Measurements from ENCODE around the gene CEP112. TPM values are rescaled to one million over a fixed set of nuclear protein-coding genes. Genes with fewer than 3 reads are reported as not detected.

Gene CEP112
- total and polyA plus RNA-seq, 2 of the 13 experiments (the other 11 are each of a cell fraction or from before 2014, with no cell fraction given), result 1.2 to 3.4 TPM

DNA sequence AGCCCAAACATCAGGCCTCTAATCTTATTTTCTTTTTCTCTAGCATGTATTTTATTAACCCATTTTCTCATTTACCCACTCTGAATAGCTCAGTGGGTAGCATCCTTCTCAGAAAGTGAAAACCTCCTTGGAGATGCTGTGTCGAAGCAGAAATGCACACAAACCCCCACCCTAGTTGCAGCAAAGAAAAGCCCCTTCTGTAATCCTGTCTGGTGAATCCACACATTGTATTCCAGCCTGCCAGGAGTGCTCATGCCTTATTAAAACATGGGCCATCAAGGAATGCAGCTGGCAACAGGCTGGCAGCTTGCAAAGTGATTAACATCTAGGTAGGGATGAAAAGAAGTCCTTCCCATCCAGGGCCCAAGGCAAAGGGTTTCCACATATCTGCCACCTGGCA, 590.8 kb downstream of the CEP112 start:
- TF ChIP-seq ZNF674 (CRISPR knock-in tag; IDR thresholded peaks at IDR 0.05; ENCODE audit: low read depth) (no peak), MZF1 (CRISPR knock-in tag; IDR thresholded peaks at IDR 0.05; ENCODE audit: borderline replicate concordance) (no peak), MXD4 (CRISPR knock-in tag; IDR thresholded peaks at IDR 0.05) (no peak), ZNF468 (CRISPR knock-in tag; IDR thresholded peaks at IDR 0.05) (no peak), ZNF776 (CRISPR knock-in tag; IDR thresholded peaks at IDR 0.05) (no peak), ZNF331 (CRISPR knock-in tag; IDR thresholded peaks at IDR 0.05) (no peak), NFE2L1 (CRISPR knock-in tag; IDR thresholded peaks at IDR 0.05; ENCODE audit: borderline replicate concordance) (no peak), ZNF136 (CRISPR knock-in tag; IDR thresholded peaks at IDR 0.05; ENCODE audit: low read depth) (no peak), RFX1 (IDR thresholded peaks at IDR 0.05) (no peak), SAFB2 (CRISPR knock-in tag; IDR thresholded peaks at IDR 0.05; ENCODE audit: borderline replicate concordance, low read depth) (no peak), ZNF335 (CRISPR knock-in tag; IDR thresholded peaks at IDR 0.05) (no peak), ZNF775 (CRISPR knock-in tag; IDR thresholded peaks at IDR 0.05; ENCODE audit: borderline replicate concordance) (no peak)
- TF ChIP-seq, protein P1, sequence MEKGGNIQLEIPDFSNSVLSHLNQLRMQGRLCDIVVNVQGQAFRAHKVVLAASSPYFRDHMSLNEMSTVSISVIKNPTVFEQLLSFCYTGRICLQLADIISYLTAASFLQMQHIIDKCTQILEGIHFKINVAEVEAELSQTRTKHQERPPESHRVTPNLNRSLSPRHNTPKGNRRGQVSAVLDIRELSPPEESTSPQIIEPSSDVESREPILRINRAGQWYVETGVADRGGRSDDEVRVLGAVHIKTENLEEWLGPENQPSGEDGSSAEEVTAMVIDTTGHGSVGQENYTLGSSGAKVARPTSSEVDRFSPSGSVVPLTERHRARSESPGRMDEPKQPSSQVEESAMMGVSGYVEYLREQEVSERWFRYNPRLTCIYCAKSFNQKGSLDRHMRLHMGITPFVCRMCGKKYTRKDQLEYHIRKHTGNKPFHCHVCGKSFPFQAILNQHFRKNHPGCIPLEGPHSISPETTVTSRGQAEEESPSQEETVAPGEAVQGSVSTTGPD (CRISPR knock-in tag; IDR thresholded peaks at IDR 0.05), result no peak
- TF ChIP-seq, protein P2, sequence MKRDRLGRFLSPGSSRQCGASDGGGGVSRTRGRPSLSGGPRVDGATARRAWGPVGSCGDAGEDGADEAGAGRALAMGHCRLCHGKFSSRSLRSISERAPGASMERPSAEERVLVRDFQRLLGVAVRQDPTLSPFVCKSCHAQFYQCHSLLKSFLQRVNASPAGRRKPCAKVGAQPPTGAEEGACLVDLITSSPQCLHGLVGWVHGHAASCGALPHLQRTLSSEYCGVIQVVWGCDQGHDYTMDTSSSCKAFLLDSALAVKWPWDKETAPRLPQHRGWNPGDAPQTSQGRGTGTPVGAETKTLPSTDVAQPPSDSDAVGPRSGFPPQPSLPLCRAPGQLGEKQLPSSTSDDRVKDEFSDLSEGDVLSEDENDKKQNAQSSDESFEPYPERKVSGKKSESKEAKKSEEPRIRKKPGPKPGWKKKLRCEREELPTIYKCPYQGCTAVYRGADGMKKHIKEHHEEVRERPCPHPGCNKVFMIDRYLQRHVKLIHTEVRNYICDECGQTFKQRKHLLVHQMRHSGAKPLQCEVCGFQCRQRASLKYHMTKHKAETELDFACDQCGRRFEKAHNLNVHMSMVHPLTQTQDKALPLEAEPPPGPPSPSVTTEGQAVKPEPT (CRISPR knock-in tag; IDR thresholded peaks at IDR 0.05; ENCODE audit: low read depth), result no peak
- TF ChIP-seq, protein P3, sequence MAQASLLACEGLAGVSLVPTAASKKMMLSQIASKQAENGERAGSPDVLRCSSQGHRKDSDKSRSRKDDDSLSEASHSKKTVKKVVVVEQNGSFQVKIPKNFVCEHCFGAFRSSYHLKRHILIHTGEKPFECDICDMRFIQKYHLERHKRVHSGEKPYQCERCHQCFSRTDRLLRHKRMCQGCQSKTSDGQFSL (CRISPR knock-in tag; IDR thresholded peaks at IDR 0.05), result no peak
- TF ChIP-seq, protein P4, sequence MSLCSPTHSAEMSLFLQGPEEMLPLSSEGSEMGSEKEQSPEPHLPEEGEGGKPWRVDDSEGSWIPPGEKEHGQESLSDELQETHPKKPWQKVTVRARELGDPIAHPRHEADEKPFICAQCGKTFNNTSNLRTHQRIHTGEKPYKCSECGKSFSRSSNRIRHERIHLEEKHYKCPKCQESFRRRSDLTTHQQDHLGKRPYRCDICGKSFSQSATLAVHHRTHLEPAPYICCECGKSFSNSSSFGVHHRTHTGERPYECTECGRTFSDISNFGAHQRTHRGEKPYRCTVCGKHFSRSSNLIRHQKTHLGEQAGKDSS (CRISPR knock-in tag; IDR thresholded peaks at IDR 0.05; ENCODE audit: borderline replicate concordance, low read depth), result no peak
- no peak for FAIRE-seq
- no peaks in the 10 kb centered on the region for H3K36me3 ChIP-seq (replicated peaks in 1 of 2; ENCODE audit: control insufficient read depth in 1 of 2, insufficient read depth in 2 of 2, low read length in 2 of 2)
- CTCF ChIA-PET (ENCODE audit: low intra/inter-chr PET ratio, low total read pairs), result no interaction called here
- no peaks in the 10 kb centered on the region; a peak in 1 of 5 replicates for H3K27me3 ChIP-seq (ENCODE audit: control insufficient read depth in 1 of 2, insufficient read depth in 2 of 2, low read length in 2 of 2)
- no peak for DNase-seq (ENCODE audit: low spot score)
- no peak overlapping the region for H3K27ac ChIP-seq (ENCODE audit: extremely low read length, insufficient read depth, low read length)
- WGBS (ENCODE audit: low lambda C conversion rate), result 24% methylated on average over 1 of the region's 1 CpG
- H3K9ac ChIP-seq (ENCODE audit: insufficient read depth, low read depth, low read length), result no peak overlapping the region
- H3K4me3 ChIP-seq (replicated peaks in 1 of 3; ENCODE audit: insufficient read depth in 1 of 3, low read depth in 2 of 3, low read length in 3 of 3), result no peak overlapping the region
- H3K4me1 ChIP-seq (ENCODE audit: insufficient read depth, low read length), result 0 out of 2 replicates have a peak, but pooled peaks cover 6% of the 10 kb centered on the region
- intact Hi-C loops (cut with micrococcal nuclease; ENCODE audit: unreplicated experiment), result no loop called here
- no peaks in the 10 kb centered on the region for H3K9me3 ChIP-seq (ENCODE audit: low read length)
- POLR2A ChIA-PET, result no interaction called here
- in situ Hi-C loops (cut with HindIII; ENCODE audit: extremely low pct_ligation_motif_present, low pct_unique_long_range_greater_than_20kb), result no loop called here
- no peaks in the 10 kb centered on the region for H4K20me1 ChIP-seq (ENCODE audit: insufficient read depth, low read length)
- no peaks in the 10 kb centered on the region for H3K79me2 ChIP-seq (ENCODE audit: insufficient read depth, low read length)
- BruUV-seq (replicated peaks), result no TSS peak
- no peak for ATAC-seq
- no peak overlapping the region for H3K4me2 ChIP-seq (ENCODE audit: low read depth, low read length)
- H2AFZ ChIP-seq (ENCODE audit: low read length), result no peak overlapping the region

Data from HepG2 (cell line).